Common myeloid progenitor, CD34-positive (primary cell): ENCODE measurements around the gene SF3A1.

ENCODE experiments used
- CTCF ChIA-PET: fragments of 350-600 bp; sonication (Branson Sonifier 250); formaldehyde crosslinking; loops from one replicate; lab custom pipeline; 2021; ENCODE audit warnings: antibody characterized with exemption; lab: Charles Lee
- POLR2A ChIA-PET: fragments of 350-600 bp; sonication (Branson Sonifier 250); formaldehyde crosslinking; loops from one replicate; lab custom pipeline; 2021; ENCODE audit warnings: antibody characterized with exemption; lab: Charles Lee
- DNase-seq, 3 donors: peaks; one replicate each; pipeline versions ENCODE4 v3.0.0 to v3.0.0-alpha.2; 2013
- H3K27ac ChIP-seq, 2 experiments: 1 replicate in 1 of 2; 2 replicates in 1 of 2; pipeline ENCODE4 v1.7.0; 2013; ENCODE audit warnings: inconsistent platforms in 2 of 2, low read length in 2 of 2, mild to moderate bottlenecking in 2 of 2, low read depth in 1 of 2, moderate library complexity in 1 of 2; ENCODE audit not compliant: severe bottlenecking in 2 of 2, insufficient read depth in 1 of 2, poor library complexity in 1 of 2
- H3K27me3 ChIP-seq, 5 experiments: replicated peaks in 2 of 5; 1 replicate in 3 of 5; 2 replicates in 2 of 5; pipeline versions ENCODE4 v1.6.1 to v1.7.0; 2013; ENCODE audit warnings: low read length in 4 of 5, mild to moderate bottlenecking in 2 of 5, moderate library complexity in 2 of 5, inconsistent platforms in 1 of 5; ENCODE audit not compliant: insufficient read depth in 5 of 5, control insufficient read depth in 4 of 5
- H3K36me3 ChIP-seq, 4 experiments: 1 replicate in 2 of 4; 2 replicates in 2 of 4; pipeline versions ENCODE4 v1.6.1 to v1.7.0; 2013; ENCODE audit warnings: low read length in 3 of 4, control low read depth in 1 of 4, mild to moderate bottlenecking in 1 of 4; ENCODE audit not compliant: control insufficient read depth in 4 of 4, insufficient read depth in 4 of 4
- H3K4me1 ChIP-seq, 4 experiments: 1 replicate in 3 of 4; 2 replicates in 1 of 4; pipeline versions ENCODE4 v1.6.1 to v1.7.1; 2013; ENCODE audit warnings: low read length in 3 of 4, mild to moderate bottlenecking in 3 of 4, control low read depth in 1 of 4, inconsistent platforms in 1 of 4, moderate library complexity in 1 of 4; ENCODE audit not compliant: control insufficient read depth in 4 of 4, insufficient read depth in 4 of 4; ENCODE audit errors: control extremely low read depth in 1 of 4
- H3K4me3 ChIP-seq, 7 experiments: 1 replicate in 4 of 7; 2 replicates in 3 of 7; pipeline versions ENCODE4 v1.5.1 to v1.7.0; 2013; ENCODE audit warnings: mild to moderate bottlenecking in 7 of 7, low read length in 6 of 7, moderate library complexity in 6 of 7, inconsistent platforms in 2 of 7, low read depth in 2 of 7, control low read depth in 1 of 7; ENCODE audit not compliant: insufficient read depth in 4 of 7, control insufficient read depth in 1 of 7; ENCODE audit errors: extremely low read depth in 1 of 7
- H3K9me3 ChIP-seq, 5 experiments: 1 replicate in 4 of 5; 2 replicates in 1 of 5; pipeline versions ENCODE4 v1.6.1 to v1.7.1; 2013; ENCODE audit warnings: low read length in 4 of 5, mild to moderate bottlenecking in 2 of 5, inconsistent platforms in 1 of 5, low read depth in 1 of 5, moderate library complexity in 1 of 5; ENCODE audit not compliant: control insufficient read depth in 4 of 5, insufficient read depth in 2 of 5; ENCODE audit errors: control extremely low read depth in 1 of 5
- WGBS: methylation state at CpG from one replicate; pipeline ENCODE4 v1.1.5; 2013; ENCODE audit not compliant: insufficient coverage; 5-methylcytosine and 5-hydroxymethylcytosine counted together

SF3A1 gene

DNA sequence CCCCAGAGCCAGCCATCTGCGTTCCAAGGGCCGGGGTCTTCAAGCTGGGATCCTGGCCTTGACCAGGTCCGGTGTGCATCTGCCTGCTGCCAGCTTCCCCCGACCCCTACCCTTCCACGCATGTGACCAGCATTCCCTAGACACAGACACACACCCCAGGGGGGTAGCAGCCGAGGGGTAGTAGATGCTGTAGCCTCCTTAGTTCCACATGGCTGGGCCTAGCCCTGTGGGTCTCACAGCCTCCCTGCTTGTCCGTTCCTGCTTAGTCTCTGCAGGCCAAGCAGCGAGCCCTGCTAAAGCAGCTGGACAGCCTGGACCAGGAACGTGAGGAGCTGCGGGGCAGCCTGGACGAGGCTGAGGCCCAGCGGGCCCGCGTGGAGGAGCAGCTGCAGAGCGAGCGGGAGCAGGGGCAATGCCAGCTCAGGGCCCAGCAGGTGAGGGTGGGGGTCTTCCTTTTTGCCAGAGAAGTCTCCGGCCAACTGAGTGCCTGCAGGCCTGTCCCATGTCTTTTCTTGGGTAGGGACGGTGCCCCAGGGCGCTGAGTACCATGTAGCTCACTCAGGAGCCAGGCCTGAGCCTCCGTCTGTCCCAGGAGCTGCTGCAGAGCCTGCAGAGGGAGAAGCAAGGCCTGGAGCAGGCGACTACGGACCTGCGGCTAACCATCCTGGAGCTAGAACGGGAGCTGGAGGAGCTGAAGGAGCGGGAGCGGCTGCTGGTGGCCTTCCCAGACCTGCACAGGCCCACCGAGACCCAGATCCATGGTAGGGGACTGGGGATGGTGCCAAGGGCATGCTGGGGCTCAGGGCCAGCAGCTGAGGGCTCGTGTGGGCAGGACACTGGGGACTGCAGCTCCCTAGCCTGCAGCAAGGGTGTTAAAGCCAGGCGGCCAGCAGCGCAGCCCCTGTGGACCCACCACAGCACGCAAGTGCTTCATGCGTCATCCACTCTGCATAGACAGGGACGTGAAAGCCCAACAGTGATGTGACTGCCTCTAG, 16.9 kb upstream of the SF3A1 start:
- ChIA-PET CTCF (interaction anchor here (1.6 to 2.5 kb wide), 2 partner anchors 8 to 86 kb away, joined by 5 to 7 read pairs; no protein-coding TSS in a partner anchor), POLR2A (no interaction called here)
- no peak overlapping the region for H3K4me3 ChIP-seq
- no peaks in the 10 kb centered on the region for H3K27me3 ChIP-seq
- H3K36me3 ChIP-seq, result peaks cover 0 to 11% (median 4%) of the 10 kb centered on the region in 4 experiments
- H3K27ac ChIP-seq, result no peak overlapping the region
- 96% methylated on average over 31 of the region's 33 CpGs for WGBS
- no peaks in the 10 kb centered on the region for H3K9me3 ChIP-seq
- H3K4me1 ChIP-seq, result peaks cover 0 to 5% (median under 1%) of the 10 kb centered on the region in 4 experiments
- DNase-seq, result no peak

DNA sequence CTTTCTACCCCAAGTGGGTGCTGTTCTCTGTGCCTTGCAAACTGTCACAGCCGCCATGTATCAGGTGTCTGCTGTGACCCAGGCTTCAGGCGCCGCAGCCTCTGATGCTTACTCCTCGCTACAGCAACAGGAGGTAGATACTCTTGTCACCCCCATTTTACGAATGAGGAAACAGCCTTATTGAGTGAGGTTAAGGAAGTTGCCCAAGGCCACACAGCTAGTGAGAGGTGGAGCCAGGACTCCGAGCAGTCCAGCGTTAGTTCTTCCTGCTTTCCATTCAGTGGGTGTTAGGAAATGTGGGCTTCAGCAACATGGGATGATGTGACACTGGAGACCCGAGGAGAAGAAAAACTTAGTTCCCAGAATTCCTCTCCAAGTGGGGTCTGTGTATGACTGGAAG, 16.2 kb upstream of the SF3A1 start:
- WGBS, result 79% methylated on average over 8 of the region's 8 CpGs
- ChIA-PET CTCF (interaction anchor here (0.6 to 2.5 kb wide), 2 partner anchors 7 to 89 kb away, joined by 4 to 7 read pairs; no protein-coding TSS in a partner anchor), POLR2A (no interaction called here)
- no peak overlapping the region for H3K27ac ChIP-seq
- peak in 2 of 3 donors; percentile 13 to 17 for DNase-seq
- no peaks in the 10 kb centered on the region for H3K9me3 ChIP-seq
- H3K4me1 ChIP-seq, result peaks cover 0 to 5% (median under 1%) of the 10 kb centered on the region in 4 experiments
- H3K4me3 ChIP-seq, result no peak overlapping the region
- peaks cover 0 to 11% (median 3%) of the 10 kb centered on the region in 4 experiments for H3K36me3 ChIP-seq
- H3K27me3 ChIP-seq, result no peaks in the 10 kb centered on the region

DNA sequence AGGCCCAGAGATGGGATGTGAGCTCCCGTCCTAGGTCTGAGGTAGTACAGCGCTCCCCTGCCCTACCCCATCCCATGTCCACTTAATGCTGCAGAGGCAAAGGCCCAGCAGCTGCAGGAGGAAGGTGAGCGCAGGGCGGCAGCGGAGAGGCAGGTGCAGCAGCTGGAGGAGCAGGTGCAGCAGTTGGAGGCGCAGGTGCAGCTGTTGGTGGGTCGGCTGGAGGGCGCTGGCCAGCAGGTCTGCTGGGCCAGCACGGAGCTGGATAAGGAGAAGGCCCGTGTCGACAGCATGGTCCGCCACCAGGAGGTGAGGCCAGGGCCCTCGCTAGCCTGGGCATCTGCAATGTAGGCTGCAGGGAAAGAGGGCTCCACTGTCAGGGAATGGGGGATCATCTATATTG, 15.3 kb upstream of the SF3A1 start:
- no peaks in the 10 kb centered on the region for H3K27me3 ChIP-seq
- H3K36me3 ChIP-seq, result peaks cover 0 to 5% (median 0%) of the 10 kb centered on the region in 4 experiments
- no peak overlapping the region for H3K27ac ChIP-seq
- peaks cover 0 to 5% (median under 1%) of the 10 kb centered on the region in 4 experiments for H3K4me1 ChIP-seq
- ChIA-PET CTCF (no interaction called here), POLR2A (no interaction called here)
- DNase-seq, result no peak
- 95% methylated on average over 12 of the region's 13 CpGs for WGBS
- no peaks in the 10 kb centered on the region for H3K9me3 ChIP-seq
- no peak overlapping the region for H3K4me3 ChIP-seq

DNA sequence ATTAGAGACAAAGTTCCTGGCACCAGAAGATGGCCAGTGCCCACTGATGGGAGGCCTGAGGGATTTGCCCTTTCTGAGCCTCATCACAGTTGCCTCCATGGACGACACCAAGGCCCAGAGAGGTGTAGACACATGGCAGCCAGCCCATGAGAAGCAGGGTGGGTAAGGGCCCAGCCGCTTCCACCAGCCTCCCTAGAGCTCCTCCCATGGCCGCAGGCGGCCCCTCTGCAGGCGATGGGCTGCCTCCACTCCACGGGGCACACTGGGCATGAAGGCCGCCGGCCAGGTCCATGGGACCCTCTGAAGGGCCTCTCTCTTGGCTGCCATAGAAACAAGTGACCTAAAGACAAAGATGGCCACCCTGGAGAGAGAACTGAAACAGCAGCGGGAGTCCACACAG, 14.6 kb upstream of the SF3A1 start:
- no peak for DNase-seq
- Histone ChIP-seq H3K4me3 (no peak overlapping the region), H3K27me3 (no peaks in the 10 kb centered on the region), H3K4me1 (peaks cover 0 to 5% (median under 1%) of the 10 kb centered on the region in 4 experiments), H3K27ac (no peak overlapping the region), H3K9me3 (no peaks in the 10 kb centered on the region), H3K36me3 (peaks cover 0 to 5% (median 0%) of the 10 kb centered on the region in 4 experiments)
- ChIA-PET POLR2A (no interaction called here), CTCF (no interaction called here)
- WGBS, result 98% methylated on average over 8 of the region's 9 CpGs

DNA sequence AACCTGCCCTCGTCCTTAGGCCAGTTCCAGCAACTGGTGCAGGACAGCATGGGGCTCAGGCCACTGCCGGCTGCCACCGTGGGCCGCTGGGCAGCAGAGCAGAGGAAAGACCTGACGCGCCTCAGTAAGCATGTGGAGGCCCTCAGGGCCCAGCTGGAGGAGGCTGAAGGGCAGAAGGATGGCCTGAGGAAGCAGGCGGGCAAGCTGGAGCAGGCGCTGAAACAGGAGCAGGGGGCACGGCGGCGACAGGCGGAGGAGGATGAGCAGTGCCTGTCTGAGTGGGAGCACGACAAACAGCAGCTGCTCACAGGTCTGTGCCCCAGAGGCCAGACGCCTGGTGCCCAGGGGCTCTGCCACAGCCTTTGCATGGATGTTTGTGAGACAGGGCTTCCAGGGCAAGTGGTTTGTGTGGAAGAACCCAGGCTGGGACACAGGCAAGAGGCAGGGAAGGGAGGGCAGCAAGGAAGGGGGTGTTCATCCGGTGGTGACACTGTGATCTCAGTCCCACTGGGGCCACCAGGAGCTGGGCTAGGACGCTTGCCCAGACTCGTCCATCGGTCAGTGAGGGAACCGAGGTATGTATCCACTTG, 14.0 kb upstream of the SF3A1 start:
- DNase-seq, result no peak
- H3K9me3 ChIP-seq, result no peaks in the 10 kb centered on the region
- no peaks in the 10 kb centered on the region for H3K27me3 ChIP-seq
- ChIA-PET POLR2A (no interaction called here), CTCF (no interaction called here)
- no peak overlapping the region for H3K27ac ChIP-seq
- peaks cover 0 to 5% (median 0%) of the 10 kb centered on the region in 4 experiments for H3K36me3 ChIP-seq
- H3K4me1 ChIP-seq, result peaks cover 0 to 5% (median under 1%) of the 10 kb centered on the region in 4 experiments
- 96% methylated on average over 14 of the region's 19 CpGs for WGBS
- H3K4me3 ChIP-seq, result no peak overlapping the region

DNA sequence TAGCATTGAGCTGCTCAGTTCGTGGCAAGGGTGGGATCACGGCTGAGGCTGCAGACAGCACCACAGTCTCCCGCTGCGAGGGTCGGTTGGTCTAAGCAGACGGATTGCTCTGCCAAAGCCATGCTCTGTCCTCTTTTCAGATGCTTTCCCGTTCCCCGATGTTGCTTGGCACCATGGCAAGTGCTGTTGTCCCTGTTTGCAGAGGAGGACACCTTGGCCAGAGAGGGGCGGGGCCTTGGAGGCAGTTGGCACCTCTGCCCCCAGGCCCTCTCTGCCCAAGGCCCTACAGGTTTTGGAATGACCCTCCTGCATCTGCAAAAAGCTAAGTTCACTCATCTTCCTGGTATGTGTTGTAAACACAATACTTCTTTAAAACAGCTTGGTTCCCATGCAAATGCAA, 11.7 kb upstream of the SF3A1 start:
- no peak for DNase-seq
- WGBS, result 97% methylated on average over 8 of the region's 9 CpGs
- Histone ChIP-seq H3K4me1 (peaks cover 0 to 5% (median under 1%) of the 10 kb centered on the region in 4 experiments), H3K36me3 (no peaks in the 10 kb centered on the region), H3K27me3 (no peaks in the 10 kb centered on the region), H3K4me3 (no peak overlapping the region), H3K9me3 (no peaks in the 10 kb centered on the region), H3K27ac (no peak overlapping the region)
- CTCF ChIA-PET, result interaction anchor here (1.6 to 1.7 kb wide), 2 partner anchors 9 to 80 kb away, joined by 6 to 8 read pairs; no protein-coding TSS in a partner anchor
- POLR2A ChIA-PET, result interaction anchor here (0.6 kb wide), 1 partner anchor 12 kb away, joined by 3 read pairs; the partner anchor contains the start of genes CCDC157 and SF3A1
